ENCODE measurements around the gene TATDN3. TPM values are rescaled to one million over a fixed set of nuclear protein-coding genes. Genes with fewer than 3 reads are reported as not detected.
A peak's percentile ranks its signal among the peaks of the same experiment; 100 is the strongest.

TATDN3 gene
- total and polyA plus RNA-seq, 9 of the 15 experiments (the other 6 are each of a cell fraction or from before 2014, with no cell fraction given) = 18.3 to 79.9 (median 28.2) TPM

GRCh38 chr1:212860713-212861581 is 69.3 kb downstream of the TATDN3 start (continued):
- TF ChIP-seq MEF2A (IDR thresholded peaks at IDR 0.05; ENCODE audit: control insufficient read depth, low read depth, low read length) = peak; percentile 71; the same call in 1 of the 2 replicates
- TF ChIP-seq ID3 (CRISPR knock-in tag; IDR thresholded peaks at IDR 0.05) = no peak
- peak; percentile 86 for TF ChIP-seq ID3 (tag; IDR thresholded peaks at IDR 0.05)
- TF ChIP-seq PML (IDR thresholded peaks at IDR 0.05; ENCODE audit: low read length) = peak; percentile 98
- TF ChIP-seq ZNF12 (CRISPR knock-in tag; IDR thresholded peaks at IDR 0.05) = no peak
- TF ChIP-seq KHSRP (IDR thresholded peaks at IDR 0.05) = peak; percentile 75
- peak; percentile 57; the same call in 1 of the 2 replicates for TF ChIP-seq ZBTB9 (CRISPR knock-in tag; IDR thresholded peaks at IDR 0.05)
- peak; percentile 39; the same call in 1 of the 2 replicates for TF ChIP-seq ZKSCAN1 (IDR thresholded peaks at IDR 0.05; ENCODE audit: low read depth, low read length)
- TF ChIP-seq DMBX1 (CRISPR knock-in tag; IDR thresholded peaks at IDR 0.05; ENCODE audit: borderline replicate concordance) = peak; percentile 92
- TF ChIP-seq PHB2 (IDR thresholded peaks at IDR 0.05; ENCODE audit: low read depth) = peak; percentile 98
- TF ChIP-seq CCNT2 (IDR thresholded peaks at IDR 0.05; ENCODE audit: borderline replicate concordance, extremely low read depth, insufficient read length, low read depth, low read length) = peak; percentile 88
- TF ChIP-seq EP400 (IDR thresholded peaks at IDR 0.05) = peak; percentile 50
- TF ChIP-seq NFXL1 (CRISPR knock-in tag; IDR thresholded peaks at IDR 0.05) = no peak
- TF ChIP-seq HOXB6 (CRISPR knock-in tag; IDR thresholded peaks at IDR 0.05; ENCODE audit: borderline replicate concordance) = no peak
- peak; percentile 99 for TF ChIP-seq TEAD4 (IDR thresholded peaks at IDR 0.05; ENCODE audit: low read length)
- TF ChIP-seq TEAD4 (CRISPR knock-in tag; IDR thresholded peaks at IDR 0.05; ENCODE audit: borderline replicate concordance) = no peak
- peak; percentile 55; the same call in 1 of the 2 replicates for TF ChIP-seq HMBOX1 (IDR thresholded peaks at IDR 0.05)
- TF ChIP-seq, protein P1, sequence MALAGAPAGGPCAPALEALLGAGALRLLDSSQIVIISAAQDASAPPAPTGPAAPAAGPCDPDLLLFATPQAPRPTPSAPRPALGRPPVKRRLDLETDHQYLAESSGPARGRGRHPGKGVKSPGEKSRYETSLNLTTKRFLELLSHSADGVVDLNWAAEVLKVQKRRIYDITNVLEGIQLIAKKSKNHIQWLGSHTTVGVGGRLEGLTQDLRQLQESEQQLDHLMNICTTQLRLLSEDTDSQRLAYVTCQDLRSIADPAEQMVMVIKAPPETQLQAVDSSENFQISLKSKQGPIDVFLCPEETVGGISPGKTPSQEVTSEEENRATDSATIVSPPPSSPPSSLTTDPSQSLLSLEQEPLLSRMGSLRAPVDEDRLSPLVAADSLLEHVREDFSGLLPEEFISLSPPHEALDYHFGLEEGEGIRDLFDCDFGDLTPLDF (CRISPR knock-in tag; IDR thresholded peaks at IDR 0.05) = no peak
- peak; percentile 88 for TF ChIP-seq EGR1 (conservative IDR thresholded peaks at IDR 0.05)
- TF ChIP-seq, protein P2, sequence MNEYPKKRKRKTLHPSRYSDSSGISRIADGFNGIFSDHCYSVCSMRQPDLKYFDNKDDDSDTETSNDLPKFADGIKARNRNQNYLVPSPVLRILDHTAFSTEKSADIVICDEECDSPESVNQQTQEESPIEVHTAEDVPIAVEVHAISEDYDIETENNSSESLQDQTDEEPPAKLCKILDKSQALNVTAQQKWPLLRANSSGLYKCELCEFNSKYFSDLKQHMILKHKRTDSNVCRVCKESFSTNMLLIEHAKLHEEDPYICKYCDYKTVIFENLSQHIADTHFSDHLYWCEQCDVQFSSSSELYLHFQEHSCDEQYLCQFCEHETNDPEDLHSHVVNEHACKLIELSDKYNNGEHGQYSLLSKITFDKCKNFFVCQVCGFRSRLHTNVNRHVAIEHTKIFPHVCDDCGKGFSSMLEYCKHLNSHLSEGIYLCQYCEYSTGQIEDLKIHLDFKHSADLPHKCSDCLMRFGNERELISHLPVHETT (CRISPR knock-in tag; conservative IDR thresholded peaks at IDR 0.05 in 1 of 2, IDR thresholded peaks at IDR 0.05 in 1 of 2) = peak in 1 of 2 experiments; percentile 42; a peak in 1 of 4 replicates
- TF ChIP-seq CEBPG (CRISPR knock-in tag; IDR thresholded peaks at IDR 0.05) = peak; percentile 62; the same call in 1 of the 2 replicates
- no peak for TF ChIP-seq CEBPG (tag; conservative IDR thresholded peaks at IDR 0.05 in 1 of 2, IDR thresholded peaks at IDR 0.05 in 1 of 2)
